ENCODE results near the gene ADGRG2.

ADGRG2 gene

GRCh38 chrX:18961686-18962085 is 160.6 kb downstream of the ADGRG2 start:
- ATAC-seq, result no peak
- no peak for TF ChIP-seq ZNF70 (CRISPR knock-in tag; IDR thresholded peaks at IDR 0.05)
- no peak for TF ChIP-seq ZFP3 (CRISPR knock-in tag; IDR thresholded peaks at IDR 0.05)
- no peak for TF ChIP-seq POU6F1 (CRISPR knock-in tag; IDR thresholded peaks at IDR 0.05; ENCODE audit: borderline replicate concordance, low read depth)
- no peak for TF ChIP-seq BACH2 (CRISPR knock-in tag; IDR thresholded peaks at IDR 0.05; ENCODE audit: borderline replicate concordance)
- TF ChIP-seq ZC3H10 (CRISPR knock-in tag; IDR thresholded peaks at IDR 0.05), result no peak
- no peak for TF ChIP-seq ZNF8 (CRISPR knock-in tag; IDR thresholded peaks at IDR 0.05)
- TF ChIP-seq ESRRG (CRISPR knock-in tag; IDR thresholded peaks at IDR 0.05), result no peak
- no peak for TF ChIP-seq ZNF565 (CRISPR knock-in tag; conservative IDR thresholded peaks at IDR 0.05; ENCODE audit: low read depth)
- TF ChIP-seq ZFP30 (CRISPR knock-in tag; IDR thresholded peaks at IDR 0.05), result no peak
- no peak for TF ChIP-seq SNAI2 (CRISPR knock-in tag; IDR thresholded peaks at IDR 0.05)
- TF ChIP-seq PATZ1 (CRISPR knock-in tag; IDR thresholded peaks at IDR 0.05; ENCODE audit: borderline replicate concordance), result no peak
- no peak for TF ChIP-seq GLIS3 (CRISPR knock-in tag; IDR thresholded peaks at IDR 0.05)

GRCh38 chrX:18956303-18957032 is 165.8 kb downstream of the ADGRG2 start:
- TF ChIP-seq ESRRG (CRISPR knock-in tag; IDR thresholded peaks at IDR 0.05) (no peak), OSR1 (CRISPR knock-in tag; IDR thresholded peaks at IDR 0.05) (no peak), ZNF8 (CRISPR knock-in tag; IDR thresholded peaks at IDR 0.05) (no peak), ARNTL (CRISPR knock-in tag; IDR thresholded peaks at IDR 0.05; ENCODE audit: borderline replicate concordance, low read depth) (no peak), TCF4 (CRISPR knock-in tag; IDR thresholded peaks at IDR 0.05; ENCODE audit: borderline replicate concordance) (no peak), ZNF565 (CRISPR knock-in tag; conservative IDR thresholded peaks at IDR 0.05; ENCODE audit: low read depth) (no peak), RARB (CRISPR knock-in tag; IDR thresholded peaks at IDR 0.05) (no peak), PPARA (CRISPR knock-in tag; IDR thresholded peaks at IDR 0.05; ENCODE audit: borderline replicate concordance) (no peak), ZNF70 (CRISPR knock-in tag; IDR thresholded peaks at IDR 0.05) (no peak), CSDC2 (CRISPR knock-in tag; IDR thresholded peaks at IDR 0.05) (no peak), GLIS3 (CRISPR knock-in tag; IDR thresholded peaks at IDR 0.05) (no peak), PATZ1 (CRISPR knock-in tag; IDR thresholded peaks at IDR 0.05; ENCODE audit: borderline replicate concordance) (no peak), ZC3H10 (CRISPR knock-in tag; IDR thresholded peaks at IDR 0.05) (no peak), CSRNP3 (CRISPR knock-in tag; IDR thresholded peaks at IDR 0.05) (no peak), SNAI2 (CRISPR knock-in tag; IDR thresholded peaks at IDR 0.05) (no peak), ISL1 (CRISPR knock-in tag; IDR thresholded peaks at IDR 0.05) (no peak), TSHZ2 (CRISPR knock-in tag; IDR thresholded peaks at IDR 0.05) (no peak), ZFP3 (CRISPR knock-in tag; IDR thresholded peaks at IDR 0.05) (no peak)
- TF ChIP-seq, protein P1, sequence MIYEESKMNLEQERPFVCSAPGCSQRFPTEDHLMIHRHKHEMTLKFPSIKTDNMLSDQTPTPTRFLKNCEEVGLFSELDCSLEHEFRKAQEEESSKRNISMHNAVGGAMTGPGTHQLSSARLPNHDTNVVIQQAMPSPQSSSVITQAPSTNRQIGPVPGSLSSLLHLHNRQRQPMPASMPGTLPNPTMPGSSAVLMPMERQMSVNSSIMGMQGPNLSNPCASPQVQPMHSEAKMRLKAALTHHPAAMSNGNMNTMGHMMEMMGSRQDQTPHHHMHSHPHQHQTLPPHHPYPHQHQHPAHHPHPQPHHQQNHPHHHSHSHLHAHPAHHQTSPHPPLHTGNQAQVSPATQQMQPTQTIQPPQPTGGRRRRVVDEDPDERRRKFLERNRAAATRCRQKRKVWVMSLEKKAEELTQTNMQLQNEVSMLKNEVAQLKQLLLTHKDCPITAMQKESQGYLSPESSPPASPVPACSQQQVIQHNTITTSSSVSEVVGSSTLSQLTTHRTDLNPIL (CRISPR knock-in tag; IDR thresholded peaks at IDR 0.05; ENCODE audit: low read depth), result no peak
- no peak for ATAC-seq

Data from SK-N-SH treated with all-trans-retinoic acid at 6 μM for 48 hours (cell line).